H1 (cell line): ENCODE measurements around the gene ASH1L. TPM values are rescaled to one million over a fixed set of nuclear protein-coding genes. Genes with fewer than 3 reads are reported as not detected.

Experiments used
- CTCF ChIA-PET: fragments of 300-600 bp; sonication (Branson Sonifier 250); formaldehyde crosslinking; loops from one replicate; lab custom pipeline; 2021; ENCODE audit not compliant: partially characterized antibody; lab: Charles Lee
- POLR2A ChIA-PET: fragments of 300-600 bp; sonication (Branson Sonifier 250); formaldehyde crosslinking; loops from one replicate; lab custom pipeline; 2021; ENCODE audit warnings: inconsistent platforms; ENCODE audit not compliant: partially characterized antibody; lab: Charles Lee
- DNase-seq, 2 experiments: peaks; one replicate each; pipeline versions ENCODE4 v3.0.0 to v3.0.0-alpha.2; 2010 to 2022; ENCODE audit warnings: low spot score in 2 of 2, low read depth in 1 of 2, mixed read lengths in 1 of 2
- FAIRE-seq: peaks from 2 replicates; lab custom pipeline; 2011; peaks lifted over from hg19 to GRCh38; lab: Jason Lieb, UNC
- H2AFZ ChIP-seq: 2 replicates; pipeline ENCODE4 v1.8.1; 2012; ENCODE audit warnings: low read length, inconsistent platforms
- H2AK5ac ChIP-seq: 2 replicates; pipeline ENCODE4 v1.6.1; 2013; ENCODE audit warnings: low read depth, low read length
- H2BK120ac ChIP-seq: replicated peaks from 2 replicates; pipeline ENCODE3; 2013; ENCODE audit warnings: low read depth, low read length, inconsistent platforms
- H2BK12ac ChIP-seq: 2 replicates; pipeline ENCODE4 v1.6.1; 2013; ENCODE audit warnings: low read depth, low read length
- H2BK15ac ChIP-seq: 2 replicates; pipeline ENCODE4 v1.6.1; 2013; ENCODE audit warnings: low read length
- H2BK20ac ChIP-seq: 2 replicates; pipeline ENCODE4 v1.6.1; 2013; ENCODE audit warnings: low read length
- H2BK5ac ChIP-seq: 2 replicates; pipeline ENCODE4 v1.6.1; 2013; ENCODE audit warnings: low read depth, low read length
- H3K14ac ChIP-seq: 2 replicates; pipeline ENCODE4 v1.6.1; 2013; ENCODE audit warnings: inconsistent platforms; ENCODE audit not compliant: insufficient read length
- H3K18ac ChIP-seq: 2 replicates; pipeline ENCODE4 v1.6.1; 2013; ENCODE audit warnings: low read length; ENCODE audit errors: extremely low read depth
- H3K23ac ChIP-seq: 2 replicates; pipeline ENCODE4 v1.6.1; 2013; ENCODE audit warnings: inconsistent platforms; ENCODE audit not compliant: insufficient read length
- H3K23me2 ChIP-seq: 2 replicates; pipeline ENCODE4 v1.6.1; 2013; ENCODE audit warnings: low read depth, low read length
- H3K27ac ChIP-seq: 2 replicates; pipeline ENCODE4 v1.6.1; 2011; ENCODE audit warnings: low read depth, low read length, inconsistent platforms
- H3K27me3 ChIP-seq, 4 experiments: replicated peaks in 1 of 4; 1 replicate in 1 of 4; 2 replicates in 3 of 4; pipeline versions ENCODE4 v1.6.1 to v1.8.1; 2011 to 2013; ENCODE audit warnings: low read length in 3 of 4, mild to moderate bottlenecking in 3 of 4, inconsistent platforms in 2 of 4, mixed read lengths in 2 of 4, moderate library complexity in 1 of 4; ENCODE audit not compliant: control insufficient read depth in 3 of 4, insufficient read depth in 3 of 4; ENCODE audit errors: extremely low read depth in 1 of 4
- H3K36me3 ChIP-seq, 4 experiments: 2 replicates each; pipeline versions ENCODE4 v1.6.1 to v1.8.1; 2011 to 2013; ENCODE audit warnings: mild to moderate bottlenecking in 4 of 4, low read length in 3 of 4, moderate library complexity in 2 of 4, control low read depth in 1 of 4, inconsistent platforms in 1 of 4; ENCODE audit not compliant: insufficient read depth in 4 of 4, control insufficient read depth in 2 of 4
- H3K4ac ChIP-seq: replicated peaks from 2 replicates; pipeline ENCODE3; 2013; ENCODE audit warnings: low read length, low read depth, mixed read lengths, inconsistent platforms; ENCODE audit not compliant: insufficient read length
- H3K4me1 ChIP-seq, 4 experiments: replicated peaks in 1 of 4; 1 replicate in 1 of 4; 2 replicates in 3 of 4; pipeline versions ENCODE4 v1.6.1 to v1.8.1; 2011 to 2013; ENCODE audit warnings: low read length in 3 of 4, inconsistent platforms in 2 of 4, mixed read lengths in 1 of 4; ENCODE audit not compliant: insufficient read depth in 4 of 4, control insufficient read depth in 3 of 4
- H3K4me2 ChIP-seq, 2 experiments: 2 replicates each; pipeline versions ENCODE4 v1.6.1 to v1.8.1; 2011 to 2013; ENCODE audit warnings: low read depth in 2 of 2, low read length in 2 of 2, control low read depth in 1 of 2, inconsistent platforms in 1 of 2, mild to moderate bottlenecking in 1 of 2; ENCODE audit not compliant: insufficient read depth in 1 of 2
- H3K4me3 ChIP-seq, 4 experiments: fragments of 200-600, 300-600 bp in 1 of 4; sonication (generic), shearing (Covaris generic), sonication (Bioruptor Twin) in 1 of 4; 2 replicates each; pipeline versions ENCODE4 v1.5.1 to v1.8.1; 2011 to 2016; ENCODE audit warnings: low read length in 4 of 4, low read depth in 3 of 4, control low read depth in 2 of 4, inconsistent platforms in 2 of 4, mild to moderate bottlenecking in 2 of 4, mixed read lengths in 1 of 4, moderate library complexity in 1 of 4; ENCODE audit not compliant: insufficient read depth in 2 of 4; ENCODE audit errors: extremely low read depth in 1 of 4
- H3K56ac ChIP-seq: replicated peaks from 2 replicates; pipeline ENCODE3; 2013; ENCODE audit warnings: low read depth, mild to moderate bottlenecking, mixed read lengths, low read length, inconsistent platforms; ENCODE audit not compliant: insufficient read length
- H3K79me1 ChIP-seq: 2 replicates; pipeline ENCODE4 v1.6.1; 2013; ENCODE audit warnings: low read depth, low read length, control low read depth
- H3K79me2 ChIP-seq, 2 experiments: 2 replicates each; pipeline versions ENCODE4 v1.6.1 to v1.8.1; 2012 to 2013; ENCODE audit warnings: low read length in 2 of 2, mild to moderate bottlenecking in 2 of 2, inconsistent platforms in 1 of 2; ENCODE audit not compliant: insufficient read depth in 2 of 2, control insufficient read depth in 1 of 2
- H3K9ac ChIP-seq, 4 experiments: replicated peaks in 1 of 4; 1 replicate in 1 of 4; 2 replicates in 3 of 4; pipeline versions ENCODE4 v1.6.1 to v1.8.1; 2011 to 2013; ENCODE audit warnings: low read depth in 3 of 4, low read length in 3 of 4, control low read depth in 2 of 4, mild to moderate bottlenecking in 2 of 4, moderate library complexity in 2 of 4, inconsistent platforms in 1 of 4; ENCODE audit errors: extremely low read depth in 1 of 4
- H3K9me3 ChIP-seq, 2 experiments: 2 replicates each; pipeline versions ENCODE4 v1.6.1 to v1.8.1; 2012 to 2013; ENCODE audit warnings: mild to moderate bottlenecking in 2 of 2, moderate library complexity in 2 of 2, control low read depth in 1 of 2, inconsistent platforms in 1 of 2, low read depth in 1 of 2, low read length in 1 of 2, mixed read lengths in 1 of 2; ENCODE audit not compliant: insufficient read depth in 2 of 2
- H4K20me1 ChIP-seq, 2 experiments: replicated peaks in 1 of 2; 2 replicates each; pipeline versions ENCODE3 to v1.8.1; 2011 to 2013; ENCODE audit warnings: inconsistent platforms in 2 of 2, low read length in 2 of 2, mild to moderate bottlenecking in 1 of 2; ENCODE audit not compliant: insufficient read depth in 2 of 2, control insufficient read depth in 1 of 2
- H4K5ac ChIP-seq: 2 replicates; pipeline ENCODE4 v1.6.1; 2013; ENCODE audit warnings: low read length, low read depth, mixed read lengths, inconsistent platforms; ENCODE audit not compliant: insufficient read length
- H4K8ac ChIP-seq: 2 replicates; pipeline ENCODE4 v1.8.0; 2013; ENCODE audit warnings: mild to moderate bottlenecking, moderate library complexity, low read length, inconsistent platforms; ENCODE audit not compliant: insufficient read depth; ENCODE audit errors: extremely low read depth
- H4K91ac ChIP-seq: replicated peaks from 2 replicates; pipeline ENCODE3; 2013; ENCODE audit warnings: low read length, mixed read lengths, inconsistent platforms; ENCODE audit not compliant: insufficient read length
- EP300 ChIP-seq, 2 experiments: IDR thresholded peaks; 1 replicate in 1 of 2; 2 replicates in 1 of 2; pipeline ENCODE4 v1.6.1; 2011 to 2012; ENCODE audit warnings: low read depth in 2 of 2, low read length in 2 of 2, mild to moderate bottlenecking in 2 of 2, borderline replicate concordance in 1 of 2, inconsistent platforms in 1 of 2, moderate library complexity in 1 of 2
- NRF1 ChIP-seq: IDR thresholded peaks from 2 replicates; pipeline ENCODE4 v1.6.1; 2011; ENCODE audit warnings: mild to moderate bottlenecking, low read depth, low read length, improper control_type of control experiment
- TCF12 ChIP-seq: IDR thresholded peaks from 2 replicates; pipeline ENCODE4 v1.6.1; 2011; ENCODE audit warnings: low read depth, mild to moderate bottlenecking, low read length
- USF2 ChIP-seq: IDR thresholded peaks from 2 replicates; pipeline ENCODE4 v1.6.1; 2011; ENCODE audit warnings: low read length, improper control_type of control experiment
- WGBS, 2 experiments: shearing (Covaris generic) in 1 of 2; methylation state at CpG; one replicate each; pipeline versions ENCODE4 v1.1.6 to v1.1.7; 2013 to 2015; ENCODE audit warnings: low lambda C conversion rate in 2 of 2, mixed read lengths in 2 of 2, inconsistent platforms in 1 of 2, low coverage in 1 of 2, missing lambda C conversion rate in 1 of 2; ENCODE audit not compliant: insufficient replicate concordance in 2 of 2, insufficient coverage in 1 of 2, insufficient read length in 1 of 2; ENCODE audit errors: extremely low coverage in 1 of 2, missing lambda C conversion rate in 1 of 2; 5-methylcytosine and 5-hydroxymethylcytosine counted together
- polyA plus RNA-seq, 7 experiments: library from polyadenylated mRNA; depleted of rRNA in 3 of 7; stranded (reverse) in 5 of 7; unstranded in 2 of 7; fragments of >200 nt in 5 of 7; fragments of 200-250 nt in 2 of 7; gene quantifications; 1 replicate in 5 of 7; 2 replicates in 1 of 7; 4 replicates in 1 of 7; pipeline versions ENCODE4 v1.2.1 to v1.2.3, GENCODE V29; 2011 to 2013; ENCODE audit warnings: missing spikeins in 2 of 7, mixed read lengths in 2 of 7
- total RNA-seq: library from RNA; stranded (reverse); fragmentation: NEBNext Ultra II Directional; extraction: Animal tissue kit (Norgen Biotek cat#: 25700); gene quantifications from 2 replicates; pipeline ENCODE4 v1.2.1, GENCODE V29; 2021
- TF ChIP-seq, protein P1 (sequence below): IDR thresholded peaks from 2 replicates; pipeline ENCODE4 v1.6.1; 2011; ENCODE audit warnings: low read depth, mild to moderate bottlenecking, low read length; ENCODE audit not compliant: insufficient read depth

Gene ASH1L
- total and polyA plus RNA-seq, 2 of the 8 experiments (the other 6 are each of a cell fraction or from before 2014, with no cell fraction given) = 7.5 to 27.6 TPM

- Histone ChIP-seq H3K4me2 (no peak overlapping the region), H3K4me3 (no peak overlapping the region), H3K9ac (no peak overlapping the region), H2BK15ac (no peak overlapping the region), H2AK5ac (no peak overlapping the region), H3K27me3 (no peaks in the 10 kb centered on the region), H4K5ac (no peak overlapping the region), H2BK20ac (no peak overlapping the region), H3K4me1 (no peaks in the 10 kb centered on the region), H3K14ac (no peak overlapping the region), H2BK5ac (no peak overlapping the region), H3K4ac (no peak overlapping the region), H3K27ac (no peak overlapping the region), H3K79me1 (no peaks in the 10 kb centered on the region), H3K56ac (no peak overlapping the region), H3K36me3 (no peaks in the 10 kb centered on the region), H3K23ac (no peak overlapping the region), H3K23me2 (no peaks in the 10 kb centered on the region), H2BK120ac (no peak overlapping the region), H3K9me3 (no peaks in the 10 kb centered on the region), H4K91ac (no peak overlapping the region), H2AFZ (no peak overlapping the region), H2BK12ac (no peak overlapping the region), H4K20me1 (no peaks in the 10 kb centered on the region), H3K18ac (no peak overlapping the region), H3K79me2 (no peaks in the 10 kb centered on the region; a peak in 1 of 4 replicates), H4K8ac (no peak overlapping the region)
- FAIRE-seq (no peak), DNase-seq (no peak)
- ChIA-PET CTCF (no interaction called here), POLR2A (interaction anchor here (0.6 to 1.3 kb wide), 2 partner anchors 12 to 35 kb away, joined by 3 to 4 read pairs; no protein-coding TSS in a partner anchor)
- 86% methylated on average over 5 of the region's 5 CpGs; no CpG with 5 or more reads in 1 of the 2 experiments for WGBS, 2 experiments
- no peak for TF ChIP-seq NRF1
- TF ChIP-seq, protein P1, sequence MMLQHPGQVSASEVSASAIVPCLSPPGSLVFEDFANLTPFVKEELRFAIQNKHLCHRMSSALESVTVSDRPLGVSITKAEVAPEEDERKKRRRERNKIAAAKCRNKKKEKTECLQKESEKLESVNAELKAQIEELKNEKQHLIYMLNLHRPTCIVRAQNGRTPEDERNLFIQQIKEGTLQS = no peak
- TF ChIP-seq EP300 (IDR thresholded peaks at IDR 0.05; ENCODE audit: borderline replicate concordance in 1 of 2, low read depth in 2 of 2, low read length in 2 of 2) = no peak
- TF ChIP-seq USF2 = no peak
- no peak for TF ChIP-seq TCF12
Observed at GRCh38 chr1:155463865-155464650, 98.5 kb downstream of the ASH1L start.
